ENCODE results near the gene PRR29. TPM values are rescaled to one million over a fixed set of nuclear protein-coding genes. Genes with fewer than 3 reads are reported as not detected.

PRR29 gene
- total and polyA plus RNA-seq, 2 donors (not counting 1 experiment from before 2014, with no cell fraction given), result 0.02 to 0.17 TPM

- H3K36me3 ChIP-seq (ENCODE audit: control insufficient read depth, insufficient read depth, low read length), result no peaks in the 10 kb centered on the region
- H3K4me3 ChIP-seq (replicated peaks in 1 of 4; ENCODE audit: control extremely low read depth in 1 of 4, insufficient read depth in 1 of 4, low read depth in 3 of 4, low read length in 4 of 4), result no peak overlapping the region
- H3K9me3 ChIP-seq (ENCODE audit: control insufficient read depth, insufficient read depth, low read depth, low read length), result no peaks in the 10 kb centered on the region
- H3K79me2 ChIP-seq (ENCODE audit: control insufficient read depth, insufficient read depth, low read length), result no peaks in the 10 kb centered on the region
- no peak overlapping the region for H3K9ac ChIP-seq (ENCODE audit: insufficient read depth, low read length)
- H3K27me3 ChIP-seq (ENCODE audit: control insufficient read depth, insufficient read depth, low read length), result no peaks in the 10 kb centered on the region
- no peaks in the 10 kb centered on the region for H3K4me1 ChIP-seq (ENCODE audit: control insufficient read depth, extremely low read depth, insufficient read depth, low read length)
- peak in 1 of 2 donors; percentile 28 for DNase-seq (ENCODE audit: low read depth in 2 of 2)
- no peak overlapping the region for H2AFZ ChIP-seq (ENCODE audit: low read length)
- H3K4me2 ChIP-seq (ENCODE audit: extremely low read depth, insufficient read depth, low read length), result peak overlapping the region; percentile 44
- no peak overlapping the region for H3K27ac ChIP-seq (ENCODE audit: insufficient read depth, low read length)
- H4K20me1 ChIP-seq (ENCODE audit: control insufficient read depth, extremely low read depth, insufficient read depth, low read length), result no peaks in the 10 kb centered on the region
- no peak for TF ChIP-seq EZH2 (IDR thresholded peaks at IDR 0.05; ENCODE audit: low read length, missing control alignments)
- TF ChIP-seq, protein P1, sequence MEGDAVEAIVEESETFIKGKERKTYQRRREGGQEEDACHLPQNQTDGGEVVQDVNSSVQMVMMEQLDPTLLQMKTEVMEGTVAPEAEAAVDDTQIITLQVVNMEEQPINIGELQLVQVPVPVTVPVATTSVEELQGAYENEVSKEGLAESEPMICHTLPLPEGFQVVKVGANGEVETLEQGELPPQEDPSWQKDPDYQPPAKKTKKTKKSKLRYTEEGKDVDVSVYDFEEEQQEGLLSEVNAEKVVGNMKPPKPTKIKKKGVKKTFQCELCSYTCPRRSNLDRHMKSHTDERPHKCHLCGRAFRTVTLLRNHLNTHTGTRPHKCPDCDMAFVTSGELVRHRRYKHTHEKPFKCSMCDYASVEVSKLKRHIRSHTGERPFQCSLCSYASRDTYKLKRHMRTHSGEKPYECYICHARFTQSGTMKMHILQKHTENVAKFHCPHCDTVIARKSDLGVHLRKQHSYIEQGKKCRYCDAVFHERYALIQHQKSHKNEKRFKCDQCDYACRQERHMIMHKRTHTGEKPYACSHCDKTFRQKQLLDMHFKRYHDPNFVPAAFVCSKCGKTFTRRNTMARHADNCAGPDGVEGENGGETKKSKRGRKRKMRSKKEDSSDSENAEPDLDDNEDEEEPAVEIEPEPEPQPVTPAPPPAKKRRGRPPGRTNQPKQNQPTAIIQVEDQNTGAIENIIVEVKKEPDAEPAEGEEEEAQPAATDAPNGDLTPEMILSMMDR (conservative IDR thresholded peaks at IDR 0.05 in 1 of 2, IDR thresholded peaks at IDR 0.05 in 1 of 2; ENCODE audit: low read depth in 1 of 2, low read length in 2 of 2), result no peak
Measured at GRCh38 chr17:64024781-64025731, 26.9 kb downstream of the PRR29 start.

DNA sequence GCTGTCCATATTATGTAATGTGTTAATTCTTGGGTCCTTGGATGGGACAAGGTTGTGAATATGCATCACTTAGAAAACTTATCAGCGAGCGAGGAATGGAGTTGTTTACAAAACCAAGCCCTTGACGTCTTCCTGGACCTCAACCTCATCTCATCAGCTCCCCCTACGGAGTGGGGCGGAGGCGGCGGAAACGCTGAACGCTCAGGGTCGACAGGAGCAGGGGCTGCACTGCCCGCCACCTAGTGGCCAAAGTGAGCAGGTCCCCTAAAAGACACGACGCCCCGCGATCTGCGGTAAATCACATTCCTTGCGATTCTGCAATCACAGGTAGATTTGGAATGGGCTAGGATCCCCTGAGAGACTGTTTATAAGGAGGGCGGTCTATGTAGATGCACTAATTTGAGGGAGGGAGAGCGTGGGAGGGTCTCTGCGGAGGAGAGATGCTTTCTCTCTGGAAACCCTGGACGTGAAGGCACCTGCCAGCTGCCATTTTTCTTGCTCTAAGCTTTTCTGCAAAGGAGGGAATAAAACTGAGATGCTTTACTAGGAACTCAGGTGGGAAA, 27.7 kb downstream of the PRR29 start:
- DNase-seq (ENCODE audit: low read depth in 2 of 2), result peak; percentile 55 to 67
- no peaks in the 10 kb centered on the region for H4K20me1 ChIP-seq (ENCODE audit: control insufficient read depth, extremely low read depth, insufficient read depth, low read length)
- TF ChIP-seq, protein P1 (conservative IDR thresholded peaks at IDR 0.05 in 1 of 2, IDR thresholded peaks at IDR 0.05 in 1 of 2; ENCODE audit: low read depth in 1 of 2, low read length in 2 of 2), result peak; percentile 91 to 94
- no peak for TF ChIP-seq EZH2 (IDR thresholded peaks at IDR 0.05; ENCODE audit: low read length, missing control alignments)
- no peaks in the 10 kb centered on the region for H3K79me2 ChIP-seq (ENCODE audit: control insufficient read depth, insufficient read depth, low read length)
- no peak overlapping the region for H3K27ac ChIP-seq (ENCODE audit: insufficient read depth, low read length)
- no peak overlapping the region for H3K9ac ChIP-seq (ENCODE audit: insufficient read depth, low read length)
- no peak overlapping the region for H3K4me3 ChIP-seq (replicated peaks in 1 of 4; ENCODE audit: control extremely low read depth in 1 of 4, insufficient read depth in 1 of 4, low read depth in 3 of 4, low read length in 4 of 4)
- peak overlapping the region; percentile 44 for H3K4me2 ChIP-seq (ENCODE audit: extremely low read depth, insufficient read depth, low read length)
- no peaks in the 10 kb centered on the region for H3K4me1 ChIP-seq (ENCODE audit: control insufficient read depth, extremely low read depth, insufficient read depth, low read length)
- no peaks in the 10 kb centered on the region for H3K27me3 ChIP-seq (ENCODE audit: control insufficient read depth, insufficient read depth, low read length)
- H3K36me3 ChIP-seq (ENCODE audit: control insufficient read depth, insufficient read depth, low read length), result no peaks in the 10 kb centered on the region
- H2AFZ ChIP-seq (ENCODE audit: low read length), result no peak overlapping the region
- no peaks in the 10 kb centered on the region for H3K9me3 ChIP-seq (ENCODE audit: control insufficient read depth, insufficient read depth, low read depth, low read length)

GRCh38 chr17:64028874-64029464, 30.8 kb downstream of the PRR29 start:
- no peaks in the 10 kb centered on the region for H3K79me2 ChIP-seq (ENCODE audit: control insufficient read depth, insufficient read depth, low read length)
- H3K9me3 ChIP-seq (ENCODE audit: control insufficient read depth, insufficient read depth, low read depth, low read length), result no peaks in the 10 kb centered on the region
- H3K36me3 ChIP-seq (ENCODE audit: control insufficient read depth, insufficient read depth, low read length), result no peaks in the 10 kb centered on the region
- H3K27me3 ChIP-seq (ENCODE audit: control insufficient read depth, insufficient read depth, low read length), result no peaks in the 10 kb centered on the region
- no peak overlapping the region for H3K4me2 ChIP-seq (ENCODE audit: extremely low read depth, insufficient read depth, low read length)
- H2AFZ ChIP-seq (ENCODE audit: low read length), result no peak overlapping the region
- H3K9ac ChIP-seq (ENCODE audit: insufficient read depth, low read length), result no peak overlapping the region
- DNase-seq (ENCODE audit: low read depth in 2 of 2), result peak; percentile 46 to 73
- H3K4me3 ChIP-seq (replicated peaks in 1 of 4; ENCODE audit: control extremely low read depth in 1 of 4, insufficient read depth in 1 of 4, low read depth in 3 of 4, low read length in 4 of 4), result no peak overlapping the region
- H4K20me1 ChIP-seq (ENCODE audit: control insufficient read depth, extremely low read depth, insufficient read depth, low read length), result no peaks in the 10 kb centered on the region
- no peak for TF ChIP-seq EZH2 (IDR thresholded peaks at IDR 0.05; ENCODE audit: low read length, missing control alignments)
- TF ChIP-seq, protein P1 (conservative IDR thresholded peaks at IDR 0.05 in 1 of 2, IDR thresholded peaks at IDR 0.05 in 1 of 2; ENCODE audit: low read depth in 1 of 2, low read length in 2 of 2), result peak; percentile 63 to 76
- no peak overlapping the region for H3K27ac ChIP-seq (ENCODE audit: insufficient read depth, low read length)
- H3K4me1 ChIP-seq (ENCODE audit: control insufficient read depth, extremely low read depth, insufficient read depth, low read length), result no peaks in the 10 kb centered on the region

Data from fibroblast of lung (primary cell).